H1 (cell line): Measurements from ENCODE around the gene ELL. TPM values are rescaled to one million over a fixed set of nuclear protein-coding genes. Genes with fewer than 3 reads are reported as not detected.

Experiments used
- ATF3 ChIP-seq: IDR thresholded peaks from 2 replicates; pipeline ENCODE4 v1.6.1; 2011; ENCODE audit warnings: low read depth, mild to moderate bottlenecking, low read length; ENCODE audit not compliant: insufficient read depth
- POLR2AphosphoS5 ChIP-seq: IDR thresholded peaks from 2 replicates; pipeline ENCODE4 v1.6.1; 2011; ENCODE audit warnings: low read depth, low read length
- RFX5 ChIP-seq: IDR thresholded peaks from 2 replicates; pipeline ENCODE4 v1.6.1; 2011; ENCODE audit warnings: low read depth, low read length, improper control_type of control experiment, borderline replicate concordance
- RNF2 ChIP-seq: fragments of 200-900, 300-1000 bp; sonication (generic); IDR thresholded peaks from 2 replicates; pipeline ENCODE4 v1.7.1; 2016; ENCODE audit warnings: borderline replicate concordance, low read depth, mild to moderate bottlenecking, antibody characterized with exemption, low read length; ENCODE audit not compliant: poor library complexity, severe bottlenecking; ENCODE audit errors: missing control alignments
- polyA plus RNA-seq, 7 experiments: library from polyadenylated mRNA; depleted of rRNA in 3 of 7; stranded (reverse) in 5 of 7; unstranded in 2 of 7; fragments of >200 nt in 5 of 7; fragments of 200-250 nt in 2 of 7; gene quantifications; 1 replicate in 5 of 7; 2 replicates in 1 of 7; 4 replicates in 1 of 7; pipeline versions ENCODE4 v1.2.1 to v1.2.3, GENCODE V29; 2011 to 2013; ENCODE audit warnings: missing spikeins in 2 of 7, mixed read lengths in 2 of 7
- total RNA-seq: library from RNA; stranded (reverse); fragmentation: NEBNext Ultra II Directional; extraction: Animal tissue kit (Norgen Biotek cat#: 25700); gene quantifications from 2 replicates; pipeline ENCODE4 v1.2.1, GENCODE V29; 2021

ELL gene
- total and polyA plus RNA-seq, 2 of the 8 experiments (the other 6 are each of a cell fraction or from before 2014, with no cell fraction given), result 5.2 to 10.5 TPM

GRCh38 chr19:18526316-18526715 is 4.4 kb upstream of the ELL start (continued):
- TF ChIP-seq RNF2, result no peak
- no peak for TF ChIP-seq ATF3
- no peak for TF ChIP-seq POLR2AphosphoS5
- no peak for TF ChIP-seq RFX5
